ENCODE data around the gene HK3. TPM values are rescaled to one million over a fixed set of nuclear protein-coding genes. Genes with fewer than 3 reads are reported as not detected.

HK3 gene
- total RNA-seq, 6 experiments from 2014 or later: 2.3 to 21.1 (median 9.1) TPM

DNA sequence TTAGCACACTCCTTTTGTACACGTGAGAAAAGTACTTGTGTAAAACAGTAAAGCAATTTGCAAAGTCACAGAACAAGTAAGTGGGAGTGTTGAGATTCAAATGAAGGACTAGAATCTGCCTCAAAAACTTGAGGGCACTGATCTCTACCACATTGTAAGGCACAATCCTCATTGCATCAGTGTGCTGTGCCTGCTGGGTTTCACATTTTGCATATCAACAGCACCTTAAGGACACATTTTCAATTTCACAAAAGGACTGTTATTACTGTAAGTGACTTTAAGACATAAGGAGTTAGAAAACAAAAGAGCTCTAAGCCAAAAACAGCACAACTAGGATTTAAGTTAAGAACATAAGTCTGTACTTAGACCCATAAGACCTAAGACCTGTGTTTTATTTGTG, 44.7 kb upstream of the HK3 start:
- Histone ChIP-seq H3K27me3 (no peaks in the 10 kb centered on the region), H3K36me3 (peaks cover 0 to 25% (median 6%) of the 10 kb centered on the region in 4 donors), H3K4me1 (no peaks in the 10 kb centered on the region), H3K9me3 (no peaks in the 10 kb centered on the region), H3K4me3 (no peak overlapping the region), H3K27ac (no peak overlapping the region)
- DNase-seq: no peak
- TF ChIP-seq, protein P1, sequence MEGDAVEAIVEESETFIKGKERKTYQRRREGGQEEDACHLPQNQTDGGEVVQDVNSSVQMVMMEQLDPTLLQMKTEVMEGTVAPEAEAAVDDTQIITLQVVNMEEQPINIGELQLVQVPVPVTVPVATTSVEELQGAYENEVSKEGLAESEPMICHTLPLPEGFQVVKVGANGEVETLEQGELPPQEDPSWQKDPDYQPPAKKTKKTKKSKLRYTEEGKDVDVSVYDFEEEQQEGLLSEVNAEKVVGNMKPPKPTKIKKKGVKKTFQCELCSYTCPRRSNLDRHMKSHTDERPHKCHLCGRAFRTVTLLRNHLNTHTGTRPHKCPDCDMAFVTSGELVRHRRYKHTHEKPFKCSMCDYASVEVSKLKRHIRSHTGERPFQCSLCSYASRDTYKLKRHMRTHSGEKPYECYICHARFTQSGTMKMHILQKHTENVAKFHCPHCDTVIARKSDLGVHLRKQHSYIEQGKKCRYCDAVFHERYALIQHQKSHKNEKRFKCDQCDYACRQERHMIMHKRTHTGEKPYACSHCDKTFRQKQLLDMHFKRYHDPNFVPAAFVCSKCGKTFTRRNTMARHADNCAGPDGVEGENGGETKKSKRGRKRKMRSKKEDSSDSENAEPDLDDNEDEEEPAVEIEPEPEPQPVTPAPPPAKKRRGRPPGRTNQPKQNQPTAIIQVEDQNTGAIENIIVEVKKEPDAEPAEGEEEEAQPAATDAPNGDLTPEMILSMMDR (IDR thresholded peaks at IDR 0.05): no peak
- no peak for TF ChIP-seq POLR2A (IDR thresholded peaks at IDR 0.05)
- WGBS (ENCODE audit: insufficient coverage, low coverage, low lambda C conversion rate, missing lambda C conversion rate): 62% methylated on average over 1 of the region's 1 CpG
- ATAC-seq: no peak
- intact Hi-C loops (cut with DNase I): no loop called here

GRCh38 chr5:176941951-176942350, 42.8 kb upstream of the HK3 start:
- no peak overlapping the region for H3K27ac ChIP-seq
- TF ChIP-seq, protein P1 (IDR thresholded peaks at IDR 0.05): no peak
- H3K4me1 ChIP-seq: no peaks in the 10 kb centered on the region
- H3K4me3 ChIP-seq: no peak overlapping the region
- no peaks in the 10 kb centered on the region for H3K27me3 ChIP-seq
- no peaks in the 10 kb centered on the region for H3K9me3 ChIP-seq
- DNase-seq: no peak
- H3K36me3 ChIP-seq: peaks cover 0 to 25% (median 6%) of the 10 kb centered on the region in 4 donors
- ATAC-seq: no peak
- WGBS (ENCODE audit: insufficient coverage, low coverage, low lambda C conversion rate, missing lambda C conversion rate): 88% methylated on average over 9 of the region's 9 CpGs
- intact Hi-C loops (cut with DNase I): no loop called here

GRCh38 chr5:176938472-176938871, 39.3 kb upstream of the HK3 start:
- TF ChIP-seq, protein P1 (IDR thresholded peaks at IDR 0.05): no peak
- no peak for TF ChIP-seq POLR2A (IDR thresholded peaks at IDR 0.05)
- 100% methylated on average over 1 of the region's 1 CpG for WGBS (ENCODE audit: insufficient coverage, low coverage, low lambda C conversion rate, missing lambda C conversion rate)
- no peaks in the 10 kb centered on the region for H3K27me3 ChIP-seq
- intact Hi-C loops (cut with DNase I): no loop called here
- H3K4me1 ChIP-seq: peaks cover 0 to 5% (median 0%) of the 10 kb centered on the region in 4 donors
- no peak overlapping the region for H3K27ac ChIP-seq
- DNase-seq (no peak), ATAC-seq (no peak)
- no peak overlapping the region for H3K4me3 ChIP-seq
- H3K9me3 ChIP-seq: no peaks in the 10 kb centered on the region
- peaks cover 0 to 25% (median 6%) of the 10 kb centered on the region in 4 donors for H3K36me3 ChIP-seq

DNA sequence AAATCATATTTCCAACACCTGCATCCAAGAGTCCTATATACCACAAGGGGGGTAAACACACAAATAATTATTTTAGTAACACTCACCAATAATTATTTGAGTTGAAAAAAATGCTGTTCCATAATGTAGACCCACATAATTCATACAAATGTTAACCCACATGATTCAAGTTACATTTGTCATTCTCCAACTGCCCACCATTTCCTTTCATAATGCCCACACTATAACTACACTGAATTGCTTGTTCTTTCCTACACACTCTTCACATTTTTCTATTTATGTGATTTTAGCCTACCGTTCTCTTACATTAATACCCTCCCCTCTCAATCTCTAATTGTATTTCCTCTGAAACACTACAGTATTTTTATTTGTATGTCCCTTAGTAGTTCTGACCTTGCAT, 35.9 kb upstream of the HK3 start:
- DNase-seq: no peak
- Histone ChIP-seq H3K27ac (no peak overlapping the region), H3K27me3 (no peaks in the 10 kb centered on the region), H3K4me3 (no peak overlapping the region), H3K36me3 (peaks cover 0 to 25% (median 4%) of the 10 kb centered on the region in 4 donors), H3K9me3 (no peaks in the 10 kb centered on the region), H3K4me1 (peaks cover 0 to 5% (median 0%) of the 10 kb centered on the region in 4 donors)
- WGBS (ENCODE audit: insufficient coverage, low coverage, low lambda C conversion rate, missing lambda C conversion rate): 20% methylated on average over 1 of the region's 1 CpG
- intact Hi-C loops (cut with DNase I): no loop called here
- ATAC-seq: no peak
- TF ChIP-seq, protein P1 (IDR thresholded peaks at IDR 0.05): no peak
- no peak for TF ChIP-seq POLR2A (IDR thresholded peaks at IDR 0.05)

Data from right lobe of liver (tissue), 6 donors.